GM12873 (cell line): ENCODE measurements around the gene MAST2.

Experiments
- TF ChIP-seq, protein P1 (sequence below): IDR thresholded peaks from 2 replicates; pipeline ENCODE4 v1.5.1; 2012; ENCODE audit warnings: low read depth, mild to moderate bottlenecking, moderate library complexity, low read length, control low read depth; ENCODE audit not compliant: insufficient read depth; ENCODE audit errors: missing control alignments

Gene MAST2

DNA sequence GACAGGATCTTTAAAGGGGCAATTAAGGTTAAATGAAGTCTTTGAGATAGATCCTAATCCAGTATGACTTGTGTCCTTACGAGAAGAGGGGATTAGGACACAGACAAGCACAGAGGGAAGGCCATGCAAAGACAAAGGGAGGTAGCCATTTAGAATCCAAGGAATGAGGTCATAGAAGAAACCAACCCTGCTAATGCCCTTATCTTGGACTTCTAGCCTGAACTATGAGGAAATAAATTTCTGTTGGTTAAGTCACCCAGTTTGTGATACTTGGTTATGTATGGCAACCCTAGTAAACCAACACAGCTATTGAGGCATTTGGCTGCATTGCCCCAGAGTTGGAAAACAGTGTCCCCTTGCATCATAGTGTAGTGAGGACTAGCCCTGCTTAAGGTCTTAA, 121.3 kb downstream of the MAST2 start:
- TF ChIP-seq, protein P1, sequence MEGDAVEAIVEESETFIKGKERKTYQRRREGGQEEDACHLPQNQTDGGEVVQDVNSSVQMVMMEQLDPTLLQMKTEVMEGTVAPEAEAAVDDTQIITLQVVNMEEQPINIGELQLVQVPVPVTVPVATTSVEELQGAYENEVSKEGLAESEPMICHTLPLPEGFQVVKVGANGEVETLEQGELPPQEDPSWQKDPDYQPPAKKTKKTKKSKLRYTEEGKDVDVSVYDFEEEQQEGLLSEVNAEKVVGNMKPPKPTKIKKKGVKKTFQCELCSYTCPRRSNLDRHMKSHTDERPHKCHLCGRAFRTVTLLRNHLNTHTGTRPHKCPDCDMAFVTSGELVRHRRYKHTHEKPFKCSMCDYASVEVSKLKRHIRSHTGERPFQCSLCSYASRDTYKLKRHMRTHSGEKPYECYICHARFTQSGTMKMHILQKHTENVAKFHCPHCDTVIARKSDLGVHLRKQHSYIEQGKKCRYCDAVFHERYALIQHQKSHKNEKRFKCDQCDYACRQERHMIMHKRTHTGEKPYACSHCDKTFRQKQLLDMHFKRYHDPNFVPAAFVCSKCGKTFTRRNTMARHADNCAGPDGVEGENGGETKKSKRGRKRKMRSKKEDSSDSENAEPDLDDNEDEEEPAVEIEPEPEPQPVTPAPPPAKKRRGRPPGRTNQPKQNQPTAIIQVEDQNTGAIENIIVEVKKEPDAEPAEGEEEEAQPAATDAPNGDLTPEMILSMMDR: no peak

DNA sequence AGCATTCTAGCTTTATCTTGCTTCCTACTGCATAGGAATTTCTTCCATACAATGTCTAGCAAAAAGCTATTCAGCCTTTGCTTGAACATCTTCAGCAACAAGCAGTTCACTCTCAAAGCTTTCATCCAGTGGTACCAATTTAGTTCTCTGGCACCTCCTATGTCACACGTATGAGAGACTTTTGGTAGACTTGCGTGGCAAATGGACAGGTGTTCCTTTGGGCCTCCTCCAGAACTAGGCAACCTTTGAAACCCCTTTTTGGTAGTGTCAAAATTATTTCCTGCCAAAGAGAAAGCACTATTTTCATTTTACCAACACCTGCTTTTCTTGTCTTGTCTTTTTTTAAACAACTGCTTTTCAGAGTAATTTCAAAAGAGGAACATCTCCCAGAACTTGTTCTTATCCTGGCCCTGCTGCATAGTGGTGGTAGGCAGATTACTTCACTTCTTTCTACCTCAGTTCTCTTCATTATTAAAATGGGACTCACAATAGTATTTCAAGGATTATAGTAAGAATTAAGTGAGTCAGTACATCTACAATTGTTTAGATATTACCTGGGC, 122.4 kb downstream of the MAST2 start:
- TF ChIP-seq, protein P1: no peak

DNA sequence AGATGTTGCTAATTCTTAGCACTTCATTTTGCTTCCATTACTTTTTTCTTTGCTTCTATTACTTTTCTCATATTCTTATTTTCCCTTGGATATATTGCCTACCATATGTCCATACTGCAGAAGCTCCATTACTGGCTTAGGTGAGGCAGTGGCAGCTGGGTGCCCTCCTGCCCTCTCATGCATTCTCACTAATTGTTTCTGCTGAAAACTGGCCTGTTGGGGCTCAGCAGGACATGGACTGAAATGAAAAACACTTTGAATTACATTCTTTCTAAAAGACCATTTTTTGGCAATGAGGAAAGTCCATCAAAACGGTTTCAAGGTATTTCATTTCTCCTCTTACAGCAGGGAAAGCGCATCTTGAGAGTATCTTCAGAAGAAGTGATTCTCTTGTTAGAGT, 122.9 kb downstream of the MAST2 start:
- TF ChIP-seq, protein P1: no peak

DNA sequence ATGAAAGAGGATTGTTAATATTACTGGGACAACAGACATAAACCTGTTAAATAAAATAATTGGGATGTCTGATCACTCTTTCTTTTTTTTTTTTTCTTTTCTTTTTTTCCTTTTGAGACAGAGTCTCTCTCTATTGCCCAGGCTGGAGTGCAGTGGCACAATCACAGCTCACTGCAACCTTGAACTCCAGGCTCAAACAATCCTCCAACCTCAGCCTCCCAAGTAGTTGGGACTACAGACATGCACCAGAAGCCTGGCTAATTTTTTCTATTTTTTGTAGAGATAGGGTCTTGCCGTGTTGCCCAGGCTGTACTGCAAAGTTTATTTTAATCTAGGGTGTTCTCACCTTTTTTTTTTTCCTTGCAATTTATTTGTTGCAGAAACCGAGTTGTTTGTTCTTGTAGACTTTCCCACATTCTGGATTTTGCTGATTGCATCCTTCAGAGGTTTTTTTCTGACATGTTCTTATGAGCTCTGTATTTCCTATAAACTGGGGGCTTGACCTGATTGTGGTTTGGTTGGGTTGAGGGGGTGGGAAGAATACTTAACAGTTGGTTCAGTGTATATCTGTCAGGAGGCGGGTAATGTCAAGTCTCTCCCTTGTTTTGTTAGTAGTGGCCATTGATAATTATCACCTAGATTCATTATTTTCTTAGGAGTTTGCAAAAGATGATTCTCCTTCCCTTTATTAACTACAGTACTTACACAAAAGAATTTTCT, 125.2 kb downstream of the MAST2 start:
- TF ChIP-seq, protein P1: no peak

DNA sequence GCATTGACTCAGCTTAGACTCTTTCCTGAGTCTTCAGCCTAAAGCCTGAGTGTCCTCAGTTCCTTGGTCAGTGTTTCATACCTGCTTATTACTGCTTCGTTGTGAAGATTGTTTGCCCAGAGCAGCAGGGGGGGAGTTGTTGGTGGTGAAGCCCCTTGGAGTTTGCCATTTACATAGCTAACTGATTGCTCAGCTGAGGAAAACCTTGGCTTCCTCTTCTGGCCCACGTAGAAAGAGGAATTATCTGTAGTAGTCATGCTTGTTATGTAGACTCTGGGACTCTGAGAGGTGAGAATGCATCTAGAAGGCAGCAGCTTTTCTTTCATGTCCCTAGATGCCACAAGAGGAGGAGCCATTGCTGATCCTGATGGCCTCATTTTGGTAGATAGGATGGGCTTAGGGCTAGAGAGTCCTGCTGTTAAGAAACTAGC, 125.9 kb downstream of the MAST2 start:
- TF ChIP-seq, protein P1: no peak

DNA sequence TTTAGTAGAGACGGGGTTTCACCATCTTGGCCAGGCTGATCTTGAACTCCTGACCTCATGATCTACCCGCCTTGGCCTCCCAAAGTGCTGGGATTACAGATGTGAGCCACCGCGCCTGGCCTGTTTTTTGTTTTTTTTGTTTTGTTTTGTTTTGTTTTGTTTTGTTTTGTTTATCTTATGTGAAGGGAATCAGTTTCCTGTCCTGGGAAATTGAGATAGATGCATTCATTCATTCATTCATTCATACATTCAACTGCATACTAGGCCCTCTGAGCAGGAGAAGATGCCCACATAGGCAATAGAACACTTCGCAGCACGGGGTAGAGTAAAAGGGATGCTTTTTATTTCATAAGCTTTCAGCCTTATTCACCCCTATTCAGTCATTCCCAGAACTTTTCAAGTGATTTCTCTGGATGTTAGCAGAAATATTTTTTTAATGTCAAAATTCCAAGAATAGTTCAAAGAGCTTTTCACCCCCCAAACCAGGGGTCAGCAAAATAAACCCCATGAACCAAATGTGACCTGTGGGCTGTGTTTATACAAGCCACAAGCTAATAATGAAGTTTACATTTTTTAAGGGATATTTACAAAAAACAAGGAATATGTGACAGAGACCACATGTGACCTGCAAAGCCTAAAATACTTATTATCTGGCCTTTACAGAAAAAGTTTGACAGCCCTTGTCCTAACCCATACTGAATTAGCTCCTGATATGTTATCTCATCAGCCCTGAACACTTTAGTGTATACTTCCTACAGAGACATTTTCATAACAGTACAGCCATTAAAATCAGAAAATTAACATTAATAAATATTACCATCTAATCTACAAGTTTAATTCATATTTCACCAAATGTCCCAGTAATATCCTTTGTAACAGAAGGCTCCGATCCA, 127.1 kb downstream of the MAST2 start:
- TF ChIP-seq, protein P1: no peak

DNA sequence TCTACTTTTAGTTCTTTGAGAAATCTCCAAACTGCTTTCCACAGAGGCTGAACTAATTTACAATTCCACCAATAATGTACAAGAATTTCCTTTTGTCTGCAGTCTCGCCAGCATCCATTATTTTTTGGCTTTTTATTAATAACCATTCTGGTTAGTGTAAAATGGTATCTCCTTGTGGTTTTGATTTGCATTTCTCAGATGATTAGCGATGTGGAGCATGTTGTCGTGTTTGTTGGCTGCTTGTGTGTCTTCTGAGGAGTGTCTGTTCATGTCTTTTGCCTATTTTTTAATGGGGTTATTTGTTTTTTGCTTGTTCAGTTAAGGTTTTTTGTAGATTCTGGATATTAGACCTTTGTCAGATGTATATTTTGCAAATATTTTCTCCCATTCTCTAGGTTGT, 131.5 kb downstream of the MAST2 start:
- TF ChIP-seq, protein P1: no peak
